Esophagus squamous epithelium (tissue), 5 donors: ENCODE data around the gene C22orf31. TPM values are rescaled to one million over a fixed set of nuclear protein-coding genes. Genes with fewer than 3 reads are reported as not detected.

Source experiments
- DNase-seq: peaks from one replicate; lab custom pipeline; 2025; lab: John Stamatoyannopoulos, UW
- H3K27ac ChIP-seq, 4 donors: fragments of 200-600 bp; sonication (generic); one replicate each; pipeline ENCODE4 v1.5.1; 2016 to 2019; ENCODE audit warnings: mild to moderate bottlenecking in 1 of 4
- H3K27me3 ChIP-seq, 4 donors: fragments of 200-600 bp; sonication (generic); 1 replicate in 3 of 4; 2 replicates in 1 of 4; pipeline versions ENCODE4 v1.5.1 to v1.6.0; 2017 to 2021; ENCODE audit warnings: antibody characterized with exemption in 1 of 4
- H3K36me3 ChIP-seq, 3 donors: fragments of 200-600 bp; sonication (generic); one replicate each; pipeline ENCODE4 v1.5.1; 2016 to 2019
- H3K4me1 ChIP-seq, 3 donors: fragments of 200-600 bp; sonication (generic); one replicate each; pipeline ENCODE4 v1.5.1; 2017 to 2019
- H3K4me3 ChIP-seq, 4 donors: fragments of 200-600 bp; sonication (generic); 1 replicate in 3 of 4; 2 replicates in 1 of 4; pipeline ENCODE4 v1.5.1; 2016 to 2019; ENCODE audit warnings: mild to moderate bottlenecking in 2 of 4, moderate library complexity in 1 of 4
- H3K9me3 ChIP-seq, 3 donors: fragments of 200-600 bp; sonication (generic); one replicate each; pipeline ENCODE4 v1.5.1; 2016 to 2019
- CTCF ChIP-seq, 6 experiments: fragments of 450-650 bp in 4 of 6; fragments of 200-600 bp in 2 of 6; sonication (generic) in 2 of 6; IDR thresholded peaks; one replicate each; pipeline ENCODE4 v1.5.1; 2016 to 2019; ENCODE audit warnings: antibody characterized with exemption in 6 of 6, mild to moderate bottlenecking in 4 of 6, moderate library complexity in 4 of 6
- POLR2A ChIP-seq, 4 donors: fragments of 450-650 bp; IDR thresholded peaks; one replicate each; pipeline ENCODE4 v1.6.1; 2017; ENCODE audit warnings: antibody characterized with exemption in 4 of 4, mild to moderate bottlenecking in 4 of 4, moderate library complexity in 3 of 4
- whole genome bisulfite sequencing, 2 donors: methylation state at CpG; one replicate each; pipeline ENCODE4 v1.1.5; 2018; 5-methylcytosine and 5-hydroxymethylcytosine counted together
- intact Hi-C: fragments of 100-400 bp; cut with DNase I; formaldehyde crosslinking; loops from one replicate; pipeline ENCODE4 v1.15.0; 2022
- total RNA-seq, 4 donors: library from RNA; depleted of rRNA; stranded (reverse); fragments of >200 nt; gene quantifications; one replicate each; pipeline ENCODE4 v1.1.0, GENCODE V29; 2016
- donor health status: DM: yes; HTN: yes; CAD: no.

Gene C22orf31
- total RNA-seq, 4 donors from 2014 or later = 0.38 TPM; not detected in 3

- H3K36me3 ChIP-seq = no peaks in the 10 kb centered on the region
- intact Hi-C loops = no loop called here
- 85 to 88% methylated on average over 9 of the region's 9 CpGs for WGBS, 2 donors
- no peaks in the 10 kb centered on the region for H3K9me3 ChIP-seq
- peak overlapping the region in 1 of 4 donors; percentile 88 for H3K27ac ChIP-seq
- DNase-seq = no peak
- TF ChIP-seq POLR2A (IDR thresholded peaks at IDR 0.05) (no peak), CTCF (IDR thresholded peaks at IDR 0.05) (no peak)
- H3K4me3 ChIP-seq = no peak overlapping the region
- H3K27me3 ChIP-seq = no peaks in the 10 kb centered on the region
- H3K4me1 ChIP-seq = peaks cover 18 to 39% (median 26%) of the 10 kb centered on the region in 3 donors
Observed at GRCh38 chr22:29029202-29030000, 32.2 kb downstream of the C22orf31 start.

GRCh38 chr22:29028468-29028867, 33.2 kb downstream of the C22orf31 start:
- no peaks in the 10 kb centered on the region for H3K27me3 ChIP-seq
- H3K4me1 ChIP-seq = peaks cover 18 to 49% (median 26%) of the 10 kb centered on the region in 3 donors
- no peaks in the 10 kb centered on the region for H3K36me3 ChIP-seq
- H3K9me3 ChIP-seq = no peaks in the 10 kb centered on the region
- no peak for DNase-seq
- WGBS, 2 donors = 90 to 92% methylated on average over 4 of the region's 4 CpGs
- intact Hi-C loops = no loop called here
- no peak overlapping the region for H3K4me3 ChIP-seq
- no peak overlapping the region for H3K27ac ChIP-seq
- TF ChIP-seq CTCF (IDR thresholded peaks at IDR 0.05) = no peak
- TF ChIP-seq POLR2A (IDR thresholded peaks at IDR 0.05) = no peak

- no peak for TF ChIP-seq POLR2A (IDR thresholded peaks at IDR 0.05)
- TF ChIP-seq CTCF (IDR thresholded peaks at IDR 0.05) = no peak
- 93% methylated on average over 3 of the region's 3 CpGs for WGBS, 2 donors
- H3K36me3 ChIP-seq = no peaks in the 10 kb centered on the region
- no peaks in the 10 kb centered on the region for H3K9me3 ChIP-seq
- peaks cover 15 to 38% (median 15%) of the 10 kb centered on the region in 3 donors for H3K4me1 ChIP-seq
- H3K27me3 ChIP-seq = no peaks in the 10 kb centered on the region
- no peak for DNase-seq
- no peak overlapping the region for H3K27ac ChIP-seq
- H3K4me3 ChIP-seq = no peak overlapping the region
- intact Hi-C loops = no loop called here
Observed at GRCh38 chr22:29026579-29026978, 35.1 kb downstream of the C22orf31 start.

GRCh38 chr22:29023172-29023796, 38.3 kb downstream of the C22orf31 start:
- Histone ChIP-seq H3K9me3 (no peaks in the 10 kb centered on the region), H3K4me3 (no peak overlapping the region), H3K36me3 (no peaks in the 10 kb centered on the region), H3K27ac (peak overlapping the region in 1 of 4 donors; percentile 22), H3K27me3 (no peaks in the 10 kb centered on the region), H3K4me1 (peaks cover 0 to 16% (median 0%) of the 10 kb centered on the region in 3 donors)
- no peak for DNase-seq
- intact Hi-C loops = no loop called here
- WGBS, 2 donors = 61 to 74% methylated on average over 2 to 3 of the region's 3 CpGs
- TF ChIP-seq POLR2A (IDR thresholded peaks at IDR 0.05) = no peak

GRCh38 chr22:29022101-29022817, 39.4 kb downstream of the C22orf31 start:
- DNase-seq = no peak
- TF ChIP-seq POLR2A (IDR thresholded peaks at IDR 0.05) (no peak), CTCF (IDR thresholded peaks at IDR 0.05) (no peak)

More at GRCh38 chr22:29022101-29022817, 39.4 kb downstream of the C22orf31 start:
- WGBS, 2 donors = 76 to 84% methylated on average over 6 of the region's 6 CpGs
- no peaks in the 10 kb centered on the region for H3K9me3 ChIP-seq
- H3K4me3 ChIP-seq = no peak overlapping the region
- H3K27ac ChIP-seq = no peak overlapping the region
- intact Hi-C loops = no loop called here
- H3K36me3 ChIP-seq = no peaks in the 10 kb centered on the region
- H3K4me1 ChIP-seq = peaks cover 0 to 16% (median 0%) of the 10 kb centered on the region in 3 donors
- H3K27me3 ChIP-seq = no peaks in the 10 kb centered on the region
